Gastroesophageal sphincter (tissue), 4 donors: Measurements from ENCODE around the gene INPP4B. TPM values are rescaled to one million over a fixed set of nuclear protein-coding genes. Genes with fewer than 3 reads are reported as not detected.
A peak's percentile ranks its signal among the peaks of the same experiment; 100 is the strongest.

Experiments
- ATAC-seq: fragments of 150-250 bp; one replicate; pipeline ENCODE4 v1.9.1; 2016; ENCODE audit warnings: mild to moderate bottlenecking, moderate library complexity
- H3K27ac ChIP-seq, 4 donors: fragments of 200-600 bp; sonication (generic) in 3 of 4; 1 replicate in 3 of 4; 2 replicates in 1 of 4; pipeline ENCODE4 v1.5.1; 2016 to 2019
- H3K27me3 ChIP-seq: fragments of 200-600 bp; sonication (generic); one replicate; pipeline ENCODE4 v1.5.1; 2019
- H3K36me3 ChIP-seq, 2 donors: fragments of 200-600 bp; sonication (generic); one replicate each; pipeline ENCODE4 v1.5.1; 2019; ENCODE audit warnings: control low read depth in 1 of 2
- H3K4me1 ChIP-seq, 3 donors: fragments of 200-600 bp; sonication (generic); 1 replicate in 2 of 3; 2 replicates in 1 of 3; pipeline ENCODE4 v1.5.1; 2016 to 2019; ENCODE audit warnings: control low read depth in 2 of 3
- H3K4me3 ChIP-seq, 2 donors: fragments of 200-600 bp; sonication (generic); one replicate each; pipeline ENCODE4 v1.5.1; 2019; ENCODE audit warnings: mild to moderate bottlenecking in 1 of 2, moderate library complexity in 1 of 2
- H3K9me3 ChIP-seq, 3 donors: fragments of 200-600 bp; sonication (generic); one replicate each; pipeline ENCODE4 v1.5.1; 2017 to 2019; ENCODE audit warnings: control low read depth in 2 of 3
- EP300 ChIP-seq: sonication (generic); formaldehyde crosslinking; IDR thresholded peaks from one replicate; pipeline ENCODE4 v1.6.1; 2017; ENCODE audit warnings: antibody characterized with exemption, mild to moderate bottlenecking
- POLR2A ChIP-seq, 2 donors: fragments of 450-650 bp; IDR thresholded peaks; one replicate each; pipeline ENCODE4 v1.6.1; 2017; ENCODE audit warnings: antibody characterized with exemption in 2 of 2, mild to moderate bottlenecking in 2 of 2, moderate library complexity in 1 of 2
- POLR2AphosphoS5 ChIP-seq: sonication (generic); formaldehyde crosslinking; IDR thresholded peaks from one replicate; pipeline ENCODE4 v1.6.1; 2017; ENCODE audit warnings: antibody characterized with exemption
- WGBS, 2 donors: methylation state at CpG; one replicate each; pipeline ENCODE4 v1.1.5; 2018; ENCODE audit warnings: low coverage in 1 of 2; 5-methylcytosine and 5-hydroxymethylcytosine counted together
- total RNA-seq, 4 donors: library from RNA; depleted of rRNA; stranded (reverse); fragments of >200 nt; gene quantifications; one replicate each; pipeline ENCODE4 v1.1.0, GENCODE V29; 2016
- TF ChIP-seq, protein P1 (sequence below), 4 experiments: fragments of 200-600 bp in 2 of 4; fragments of 450-650 bp in 2 of 4; sonication (generic) in 1 of 4; IDR thresholded peaks; one replicate each; pipeline ENCODE4 v1.5.1; 2017 to 2019; ENCODE audit warnings: antibody characterized with exemption in 4 of 4, mild to moderate bottlenecking in 2 of 4, moderate library complexity in 2 of 4

Gene INPP4B
- total RNA-seq, 4 donors from 2014 or later: 17.6 to 63.8 (median 31.3) TPM

- H3K27ac ChIP-seq: peak overlapping the region in 2 of 4 donors; percentile 28 to 62
- TF ChIP-seq, protein P1, sequence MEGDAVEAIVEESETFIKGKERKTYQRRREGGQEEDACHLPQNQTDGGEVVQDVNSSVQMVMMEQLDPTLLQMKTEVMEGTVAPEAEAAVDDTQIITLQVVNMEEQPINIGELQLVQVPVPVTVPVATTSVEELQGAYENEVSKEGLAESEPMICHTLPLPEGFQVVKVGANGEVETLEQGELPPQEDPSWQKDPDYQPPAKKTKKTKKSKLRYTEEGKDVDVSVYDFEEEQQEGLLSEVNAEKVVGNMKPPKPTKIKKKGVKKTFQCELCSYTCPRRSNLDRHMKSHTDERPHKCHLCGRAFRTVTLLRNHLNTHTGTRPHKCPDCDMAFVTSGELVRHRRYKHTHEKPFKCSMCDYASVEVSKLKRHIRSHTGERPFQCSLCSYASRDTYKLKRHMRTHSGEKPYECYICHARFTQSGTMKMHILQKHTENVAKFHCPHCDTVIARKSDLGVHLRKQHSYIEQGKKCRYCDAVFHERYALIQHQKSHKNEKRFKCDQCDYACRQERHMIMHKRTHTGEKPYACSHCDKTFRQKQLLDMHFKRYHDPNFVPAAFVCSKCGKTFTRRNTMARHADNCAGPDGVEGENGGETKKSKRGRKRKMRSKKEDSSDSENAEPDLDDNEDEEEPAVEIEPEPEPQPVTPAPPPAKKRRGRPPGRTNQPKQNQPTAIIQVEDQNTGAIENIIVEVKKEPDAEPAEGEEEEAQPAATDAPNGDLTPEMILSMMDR (IDR thresholded peaks at IDR 0.05): no peak
- no peak for TF ChIP-seq EP300
- TF ChIP-seq POLR2AphosphoS5: peak; percentile 85
- peaks cover 0 to 42% (median 5%) of the 10 kb centered on the region in 3 donors for H3K4me1 ChIP-seq
- no peaks in the 10 kb centered on the region for H3K27me3 ChIP-seq
- no peaks in the 10 kb centered on the region for H3K36me3 ChIP-seq
- H3K9me3 ChIP-seq: no peaks in the 10 kb centered on the region
- ATAC-seq: no peak
- WGBS, 2 donors: 29 to 41% methylated on average over 3 of the region's 3 CpGs
- no peak overlapping the region for H3K4me3 ChIP-seq
These were observed 580.6 kb downstream of the INPP4B start for GRCh38 chr4:142265536-142265935.

GRCh38 chr4:142264961-142265360 is 581.1 kb downstream of the INPP4B start:
- 20 to 33% methylated on average over 1 to 2 of the region's 2 CpGs for WGBS, 2 donors
- Histone ChIP-seq H3K4me1 (peaks cover 0 to 37% (median 5%) of the 10 kb centered on the region in 3 donors), H3K4me3 (no peak overlapping the region), H3K27ac (no peak overlapping the region), H3K9me3 (no peaks in the 10 kb centered on the region), H3K27me3 (no peaks in the 10 kb centered on the region), H3K36me3 (no peaks in the 10 kb centered on the region)
- TF ChIP-seq, protein P1 (IDR thresholded peaks at IDR 0.05): no peak
- no peak for TF ChIP-seq POLR2AphosphoS5
- TF ChIP-seq POLR2A (IDR thresholded peaks at IDR 0.05): no peak
- TF ChIP-seq EP300: no peak
- no peak for ATAC-seq

- 74 to 83% methylated on average over 2 of the region's 2 CpGs for WGBS, 2 donors
- ATAC-seq: no peak
- Histone ChIP-seq H3K9me3 (no peaks in the 10 kb centered on the region), H3K27me3 (no peaks in the 10 kb centered on the region), H3K4me3 (no peak overlapping the region), H3K36me3 (no peaks in the 10 kb centered on the region), H3K27ac (no peak overlapping the region), H3K4me1 (peaks cover 0 to 27% (median 5%) of the 10 kb centered on the region in 3 donors)
- no peak for TF ChIP-seq EP300
- TF ChIP-seq POLR2A (IDR thresholded peaks at IDR 0.05): no peak
- TF ChIP-seq, protein P1 (IDR thresholded peaks at IDR 0.05): no peak
- no peak for TF ChIP-seq POLR2AphosphoS5
These were observed 583.1 kb downstream of the INPP4B start for GRCh38 chr4:142262956-142263355.

GRCh38 chr4:142248946-142249345 is 597.2 kb downstream of the INPP4B start:
- no peak for ATAC-seq
- Histone ChIP-seq H3K27me3 (no peaks in the 10 kb centered on the region), H3K27ac (no peak overlapping the region)

GRCh38 chr4:142243255-142243654 is 602.8 kb downstream of the INPP4B start:
- WGBS, 2 donors: 59 to 68% methylated on average over 2 of the region's 2 CpGs
- H3K27me3 ChIP-seq: no peaks in the 10 kb centered on the region
- H3K36me3 ChIP-seq: no peaks in the 10 kb centered on the region
- no peaks in the 10 kb centered on the region for H3K4me1 ChIP-seq
- no peak overlapping the region for H3K27ac ChIP-seq
- peaks cover 0 to 3% (median 0%) of the 10 kb centered on the region in 3 donors for H3K9me3 ChIP-seq
- no peak overlapping the region for H3K4me3 ChIP-seq
- no peak for ATAC-seq
- TF ChIP-seq, protein P1 (IDR thresholded peaks at IDR 0.05): no peak
- no peak for TF ChIP-seq EP300
- no peak for TF ChIP-seq POLR2A (IDR thresholded peaks at IDR 0.05)
- TF ChIP-seq POLR2AphosphoS5: no peak

More at GRCh38 chr4:142248946-142249345, 597.2 kb downstream of the INPP4B start:
- 33 to 77% methylated on average over 1 of the region's 1 CpG for whole genome bisulfite sequencing, 2 donors
- no peaks in the 10 kb centered on the region for H3K4me1 ChIP-seq
- no peak overlapping the region for H3K4me3 ChIP-seq
- no peaks in the 10 kb centered on the region for H3K36me3 ChIP-seq
- H3K9me3 ChIP-seq: peaks cover 0 to 8% (median 0%) of the 10 kb centered on the region in 3 donors
- TF ChIP-seq POLR2AphosphoS5: no peak
- TF ChIP-seq POLR2A (IDR thresholded peaks at IDR 0.05): no peak
- no peak for TF ChIP-seq EP300
- TF ChIP-seq, protein P1 (IDR thresholded peaks at IDR 0.05): no peak
